Activated CD4-positive, alpha-beta T cell treated with anti-CD3 and anti-CD28 coated beads, Interleukin-2, amount 10 ng/mL, durations not matched to agents 24 days and 14 days (primary cell): ENCODE measurements around the gene FCER2. TPM values are rescaled to one million over a fixed set of nuclear protein-coding genes. Genes with fewer than 3 reads are reported as not detected.

Experiments used
- DNase-seq: peaks from one replicate; pipeline ENCODE4 v3.0.0; 2022
- H3K27ac Mint-ChIP-seq: one replicate; pipeline ENCODE4 v1.8.0; 2022; ENCODE audit warnings: mild to moderate bottlenecking, mixed read lengths
- H3K27me3 Mint-ChIP-seq: one replicate; pipeline ENCODE4 v1.8.0; 2022; ENCODE audit warnings: mixed read lengths
- H3K36me3 Mint-ChIP-seq: one replicate; pipeline ENCODE4 v1.8.0; 2022; ENCODE audit warnings: low read depth, mild to moderate bottlenecking, mixed read lengths
- H3K4me1 Mint-ChIP-seq: one replicate; pipeline ENCODE4 v1.8.0; 2021; ENCODE audit warnings: mixed read lengths
- H3K4me3 Mint-ChIP-seq: one replicate; pipeline ENCODE4 v1.8.0; 2022; ENCODE audit warnings: mild to moderate bottlenecking, moderate library complexity, mixed read lengths
- H3K9me3 Mint-ChIP-seq: one replicate; pipeline ENCODE4 v1.8.0; 2021; ENCODE audit warnings: mixed read lengths
- intact Hi-C: fragments of 100-400 bp; cut with micrococcal nuclease; formaldehyde crosslinking; loops from one replicate; pipeline ENCODE4 v1.15.1; 2023
- total RNA-seq: library from RNA; stranded (reverse); gene quantifications from 2 replicates; pipeline ENCODE4 v1.2.3, GENCODE V29; 2022

FCER2 gene
- total RNA-seq, 1 donor from 2014 or later: not detected

GRCh38 chr19:7739801-7740681 is 38.1 kb upstream of the FCER2 start:
- H3K4me1 Mint-ChIP-seq: no peaks in the 10 kb centered on the region

GRCh38 chr19:7739211-7739755 is 37.4 kb upstream of the FCER2 start:
- no peak overlapping the region for H3K27ac Mint-ChIP-seq
- H3K36me3 Mint-ChIP-seq: no peaks in the 10 kb centered on the region
- intact Hi-C loops: loop anchor here (10.0 kb wide), 1 partner anchor 56 kb away; no protein-coding TSS in a partner anchor
- H3K4me3 Mint-ChIP-seq: no peak overlapping the region
- H3K27me3 Mint-ChIP-seq: peaks cover 15% of the 10 kb centered on the region
- H3K9me3 Mint-ChIP-seq: no peaks in the 10 kb centered on the region
- DNase-seq: no peak
- no peaks in the 10 kb centered on the region for H3K4me1 Mint-ChIP-seq

More at GRCh38 chr19:7739801-7740681, 38.1 kb upstream of the FCER2 start:
- intact Hi-C loops: loop anchor here (10.0 kb wide), 1 partner anchor 55 kb away; no protein-coding TSS in a partner anchor
- Mint-ChIP-seq H3K27me3 (peaks cover 11% of the 10 kb centered on the region), H3K9me3 (no peaks in the 10 kb centered on the region), H3K4me3 (no peak overlapping the region), H3K27ac (no peak overlapping the region), H3K36me3 (no peaks in the 10 kb centered on the region)
- DNase-seq: no peak

GRCh38 chr19:7738023-7738422 is 36.1 kb upstream of the FCER2 start:
- Mint-ChIP-seq H3K4me3 (no peak overlapping the region), H3K4me1 (no peaks in the 10 kb centered on the region), H3K27ac (no peak overlapping the region), H3K27me3 (peaks cover 17% of the 10 kb centered on the region), H3K9me3 (no peaks in the 10 kb centered on the region), H3K36me3 (no peaks in the 10 kb centered on the region)
- no peak for DNase-seq
- intact Hi-C loops: loop anchor here (10.0 kb wide), 1 partner anchor 57 kb away; no protein-coding TSS in a partner anchor

GRCh38 chr19:7737215-7737614 is 35.3 kb upstream of the FCER2 start:
- DNase-seq: no peak
- H3K4me1 Mint-ChIP-seq: no peaks in the 10 kb centered on the region
- H3K9me3 Mint-ChIP-seq: no peaks in the 10 kb centered on the region
- no peak overlapping the region for H3K4me3 Mint-ChIP-seq
- no peaks in the 10 kb centered on the region for H3K36me3 Mint-ChIP-seq
- peaks cover 24% of the 10 kb centered on the region for H3K27me3 Mint-ChIP-seq
- intact Hi-C loops: loop anchor here (10.0 kb wide), 1 partner anchor 58 kb away; no protein-coding TSS in a partner anchor
- H3K27ac Mint-ChIP-seq: no peak overlapping the region

- no peak for DNase-seq
- Mint-ChIP-seq H3K9me3 (no peaks in the 10 kb centered on the region), H3K36me3 (no peaks in the 10 kb centered on the region), H3K27ac (no peak overlapping the region), H3K4me3 (no peak overlapping the region), H3K27me3 (peaks cover 33% of the 10 kb centered on the region), H3K4me1 (no peaks in the 10 kb centered on the region)
- intact Hi-C loops: loop anchor here (10.0 kb wide), 1 partner anchor 59 kb away; no protein-coding TSS in a partner anchor
These were observed 34.2 kb upstream of the FCER2 start for GRCh38 chr19:7736148-7736547.

GRCh38 chr19:7734220-7735203 is 32.6 kb upstream of the FCER2 start:
- no peaks in the 10 kb centered on the region for H3K4me1 Mint-ChIP-seq
- peaks cover 38% of the 10 kb centered on the region for H3K27me3 Mint-ChIP-seq
- intact Hi-C loops: loop anchor here (10.0 kb wide), 1 partner anchor 60 kb away; no protein-coding TSS in a partner anchor
- no peak for DNase-seq
- no peak overlapping the region for H3K27ac Mint-ChIP-seq
- no peaks in the 10 kb centered on the region for H3K36me3 Mint-ChIP-seq
- no peak overlapping the region for H3K4me3 Mint-ChIP-seq
- H3K9me3 Mint-ChIP-seq: no peaks in the 10 kb centered on the region

GRCh38 chr19:7733376-7733775 is 31.4 kb upstream of the FCER2 start:
- no peak overlapping the region for H3K4me3 Mint-ChIP-seq
- no peak for DNase-seq
- H3K27me3 Mint-ChIP-seq: peaks cover 48% of the 10 kb centered on the region
- H3K4me1 Mint-ChIP-seq: no peaks in the 10 kb centered on the region
- H3K36me3 Mint-ChIP-seq: no peaks in the 10 kb centered on the region
- H3K9me3 Mint-ChIP-seq: no peaks in the 10 kb centered on the region
- intact Hi-C loops: loop anchor here (10.0 kb wide), 1 partner anchor 61 kb away; no protein-coding TSS in a partner anchor
- H3K27ac Mint-ChIP-seq: no peak overlapping the region

- Mint-ChIP-seq H3K4me3 (no peak within 1 kb of the TSS), H3K9me3 (no peaks in the 10 kb centered on the region), H3K4me1 (no peaks in the 10 kb centered on the region), H3K36me3 (no peaks in the 10 kb centered on the region), H3K27me3 (peaks cover 56% of the 10 kb centered on the region), H3K27ac (no peak within 1 kb of the TSS)
- intact Hi-C loops: loop anchor here (10.0 kb wide), 1 partner anchor 63 kb away; no protein-coding TSS in a partner anchor
- no peak for DNase-seq
These were observed 30.1 kb upstream of the FCER2 start, which contains the start of gene CLEC4G for GRCh38 chr19:7732045-7732444. TSS of gene CLEC4G (minus strand) at chr19:7732110. CDS start at chr19:7732102, 8 bp downstream.

- H3K4me3 Mint-ChIP-seq: no peak overlapping the region
- H3K9me3 Mint-ChIP-seq: no peaks in the 10 kb centered on the region
- H3K36me3 Mint-ChIP-seq: no peaks in the 10 kb centered on the region
- no peaks in the 10 kb centered on the region for H3K4me1 Mint-ChIP-seq
- DNase-seq: no peak
- H3K27ac Mint-ChIP-seq: no peak overlapping the region
- H3K27me3 Mint-ChIP-seq: peaks cover 56% of the 10 kb centered on the region
- intact Hi-C loops: loop anchor here (10.0 kb wide), 1 partner anchor 63 kb away; no protein-coding TSS in a partner anchor
These were observed 29.7 kb upstream of the FCER2 start for GRCh38 chr19:7731615-7732014.

GRCh38 chr19:7731218-7731595 is 29.3 kb upstream of the FCER2 start:
- peaks cover 54% of the 10 kb centered on the region for H3K27me3 Mint-ChIP-seq
- intact Hi-C loops: loop anchor here (10.0 kb wide), 1 partner anchor 64 kb away; no protein-coding TSS in a partner anchor
- H3K27ac Mint-ChIP-seq: no peak overlapping the region
- no peaks in the 10 kb centered on the region for H3K4me1 Mint-ChIP-seq
- DNase-seq: no peak
- H3K9me3 Mint-ChIP-seq: no peaks in the 10 kb centered on the region
- no peaks in the 10 kb centered on the region for H3K36me3 Mint-ChIP-seq
- H3K4me3 Mint-ChIP-seq: no peak overlapping the region

GRCh38 chr19:7730286-7731217 is 28.6 kb upstream of the FCER2 start:
- no peak for DNase-seq
- Mint-ChIP-seq H3K9me3 (no peaks in the 10 kb centered on the region), H3K27me3 (peaks cover 54% of the 10 kb centered on the region), H3K27ac (no peak overlapping the region), H3K4me3 (no peak overlapping the region), H3K4me1 (no peaks in the 10 kb centered on the region), H3K36me3 (no peaks in the 10 kb centered on the region)
- intact Hi-C loops: loop anchor here (10.0 kb wide), 1 partner anchor 64 kb away; no protein-coding TSS in a partner anchor

GRCh38 chr19:7729831-7730285 is 27.9 kb upstream of the FCER2 start:
- intact Hi-C loops: loop anchor here (10.0 kb wide), 1 partner anchor 65 kb away; no protein-coding TSS in a partner anchor
- Mint-ChIP-seq H3K27me3 (peaks cover 52% of the 10 kb centered on the region), H3K9me3 (no peaks in the 10 kb centered on the region), H3K36me3 (no peaks in the 10 kb centered on the region), H3K4me3 (no peak overlapping the region), H3K4me1 (no peaks in the 10 kb centered on the region), H3K27ac (no peak overlapping the region)
- no peak for DNase-seq
